ENCODE data around the gene MARCHF3.
"Not testable (repeated sequence)": the region's sequence is repeated elsewhere in the genome, so short reads cannot be mapped to it uniquely, and the experiment has no call there.

MARCHF3 gene

GRCh38 chr5:126868338-126869004, 161.9 kb downstream of the MARCHF3 start:
- DNase-seq: no peak

- no peak for DNase-seq
Measured at GRCh38 chr5:126866851-126867636, 163.3 kb downstream of the MARCHF3 start.

GRCh38 chr5:126865299-126865698, 165.1 kb downstream of the MARCHF3 start:
- no peak for DNase-seq

GRCh38 chr5:126864042-126864688, 166.2 kb downstream of the MARCHF3 start:
- DNase-seq: no peak

- DNase-seq: no peak
Measured at GRCh38 chr5:126863402-126863801, 167.0 kb downstream of the MARCHF3 start.

- DNase-seq: no peak
Measured at GRCh38 chr5:126858441-126858840, 171.9 kb downstream of the MARCHF3 start.

GRCh38 chr5:126857472-126858410, 172.6 kb downstream of the MARCHF3 start:
- no peak for DNase-seq

GRCh38 chr5:126855266-126855665, 175.1 kb downstream of the MARCHF3 start:
- DNase-seq: no peak

GRCh38 chr5:126854526-126855110, 175.7 kb downstream of the MARCHF3 start:
- no peak for DNase-seq

GRCh38 chr5:126853541-126854307, 176.6 kb downstream of the MARCHF3 start:
- not testable (repeated sequence) for DNase-seq

- DNase-seq: no peak
Measured at GRCh38 chr5:126852841-126853271, 177.5 kb downstream of the MARCHF3 start.

GRCh38 chr5:126852091-126852571, 178.2 kb downstream of the MARCHF3 start:
- DNase-seq: no peak

- no peak for DNase-seq
Measured at GRCh38 chr5:126851501-126852011, 178.8 kb downstream of the MARCHF3 start.

- no peak for DNase-seq
Measured at GRCh38 chr5:126849101-126849678, 181.2 kb downstream of the MARCHF3 start.

- DNase-seq: no peak
Measured at GRCh38 chr5:126848253-126848652, 182.1 kb downstream of the MARCHF3 start.

GRCh38 chr5:126847826-126848251, 182.5 kb downstream of the MARCHF3 start:
- no peak for DNase-seq

GRCh38 chr5:126847456-126847820, 182.9 kb downstream of the MARCHF3 start:
- no peak for DNase-seq

- DNase-seq: no peak
Measured at GRCh38 chr5:126846744-126847455, 183.5 kb downstream of the MARCHF3 start.

- DNase-seq: no peak
Measured at GRCh38 chr5:126846344-126846743, 184.0 kb downstream of the MARCHF3 start.
